Lung (tissue), 12 donors: Measurements from ENCODE around the gene DNAJC6. TPM values are rescaled to one million over a fixed set of nuclear protein-coding genes. Genes with fewer than 3 reads are reported as not detected.

Experiments used
- ATAC-seq: fragments of 200-7000 bp; cut with Tn5 transposase; one replicate; pipeline ENCODE4 v1.9.1; 2020; ENCODE audit warnings: moderate number of reproducible peaks; ENCODE audit not compliant: insufficient read depth, low FRiP score
- DNase-seq, 3 donors: peaks; one replicate each; pipeline ENCODE4 v3.0.0-alpha.2; 2013 to 2017
- H3K27ac ChIP-seq, 2 donors: one replicate each; pipeline ENCODE4 v1.5.1; 2013; ENCODE audit warnings: mild to moderate bottlenecking in 2 of 2, moderate library complexity in 2 of 2, control low read depth in 1 of 2, inconsistent platforms in 1 of 2, low read depth in 1 of 2, low read length in 1 of 2
- H3K27me3 ChIP-seq, 3 donors: one replicate each; pipeline ENCODE4 v1.5.1; 2013; ENCODE audit warnings: low read length in 2 of 3; ENCODE audit not compliant: control insufficient read depth in 3 of 3, insufficient read depth in 3 of 3
- H3K36me3 ChIP-seq, 4 donors: one replicate each; pipeline ENCODE4 v1.5.1; 2013; ENCODE audit warnings: low read length in 4 of 4, mild to moderate bottlenecking in 1 of 4, moderate library complexity in 1 of 4; ENCODE audit not compliant: control insufficient read depth in 4 of 4, insufficient read depth in 4 of 4
- H3K4me1 ChIP-seq, 5 donors: one replicate each; pipeline ENCODE4 v1.5.1; 2013; ENCODE audit warnings: low read length in 5 of 5, mild to moderate bottlenecking in 2 of 5, moderate library complexity in 1 of 5; ENCODE audit not compliant: control insufficient read depth in 5 of 5, insufficient read depth in 5 of 5
- H3K4me3 ChIP-seq: one replicate; pipeline ENCODE4 v1.5.1; 2013; ENCODE audit warnings: mild to moderate bottlenecking, control low read depth, moderate library complexity
- H3K9ac ChIP-seq, 2 donors: one replicate each; pipeline ENCODE4 v1.5.1; 2013; ENCODE audit warnings: low read length in 2 of 2, control low read depth in 1 of 2; ENCODE audit not compliant: insufficient read depth in 1 of 2
- H3K9me3 ChIP-seq, 4 donors: one replicate each; pipeline ENCODE4 v1.5.1; 2013; ENCODE audit warnings: low read length in 3 of 4, mild to moderate bottlenecking in 1 of 4, moderate library complexity in 1 of 4; ENCODE audit not compliant: control insufficient read depth in 4 of 4, insufficient read depth in 3 of 4
- WGBS, 2 donors: extraction: QIAGEN DNeasy Blood & Tissue Kit; methylation state at CpG; one replicate each; pipeline ENCODE4 v1.1.7; 2013; 5-methylcytosine and 5-hydroxymethylcytosine counted together
- polyA plus RNA-seq, 2 donors: library from polyadenylated mRNA; stranded (reverse); fragments of 200-250 nt; gene quantifications; one replicate each; pipeline ENCODE4 v1.2.1, GENCODE V29; 2013
- total RNA-seq, 2 donors: library from RNA; depleted of rRNA in 1 of 2; stranded (reverse); fragments of >200 nt in 1 of 2; gene quantifications; one replicate each; pipeline ENCODE4 v1.2.1, GENCODE V29; 2014 to 2021
- TF ChIP-seq, protein P1 (sequence below): IDR thresholded peaks from 2 replicates; pipeline ENCODE4 v1.5.1; 2012; ENCODE audit warnings: mild to moderate bottlenecking; ENCODE audit errors: control extremely low read depth, extremely low read depth
- donor health status: control.
- donor health status: control.
- donor health status: Bipolar disorder and iron deficiency.
- donor health status: healthy.
- donor health status: DM: yes; HTN: yes; CAD: no.

DNAJC6 gene
- total and polyA plus RNA-seq, 4 donors, result 0.96 to 5.0 (median 3.0) TPM

DNA sequence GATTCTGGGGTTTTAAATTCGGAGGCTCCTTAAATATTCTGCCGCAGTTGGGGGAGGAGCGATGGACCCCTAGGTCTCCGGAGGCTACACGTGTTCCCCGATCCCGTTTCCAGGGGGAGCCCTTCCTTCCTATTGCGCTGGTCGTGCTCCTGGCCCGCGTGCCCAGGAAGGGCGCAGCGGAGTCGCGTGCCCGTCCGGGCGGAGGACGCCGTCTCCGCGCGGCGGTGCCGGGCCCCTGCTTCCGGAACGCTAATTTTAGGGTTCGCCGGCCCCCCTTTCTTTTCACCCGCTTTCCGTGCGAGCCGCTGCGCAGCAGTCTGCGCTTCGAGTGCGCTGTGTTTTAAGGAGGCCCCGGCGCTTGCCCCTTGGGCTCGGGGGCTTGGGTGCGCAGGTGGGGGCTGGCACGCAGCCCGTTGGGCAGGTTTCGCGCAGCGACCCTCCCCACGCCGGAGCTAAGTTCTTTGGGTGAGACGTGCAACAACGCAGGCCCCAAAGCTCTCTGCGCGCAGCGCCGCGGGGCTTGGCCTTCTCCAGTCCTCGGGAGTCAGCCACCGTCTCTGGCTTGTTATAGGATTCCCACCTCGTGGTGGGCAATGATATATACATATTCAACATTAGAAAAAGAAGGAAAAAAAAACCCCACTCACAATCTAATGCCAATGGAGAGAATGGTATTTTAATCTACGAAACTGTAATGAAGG, 43.5 kb upstream of the DNAJC6 start:
- Histone ChIP-seq H3K4me3 (peak overlapping the region; percentile 50), H3K27me3 (peaks cover 0 to 25% (median 17%) of the 10 kb centered on the region in 3 donors), H3K9me3 (no peaks in the 10 kb centered on the region), H3K36me3 (no peaks in the 10 kb centered on the region), H3K4me1 (peaks cover 0 to 10% (median 0%) of the 10 kb centered on the region in 5 donors), H3K9ac (peak overlapping the region in 1 of 2 donors; percentile 1), H3K27ac (peak overlapping the region in 1 of 2 donors; percentile 48)
- ATAC-seq (peak; percentile 38), DNase-seq (peak; percentile 66 to 76 (median 67))
- TF ChIP-seq, protein P1, sequence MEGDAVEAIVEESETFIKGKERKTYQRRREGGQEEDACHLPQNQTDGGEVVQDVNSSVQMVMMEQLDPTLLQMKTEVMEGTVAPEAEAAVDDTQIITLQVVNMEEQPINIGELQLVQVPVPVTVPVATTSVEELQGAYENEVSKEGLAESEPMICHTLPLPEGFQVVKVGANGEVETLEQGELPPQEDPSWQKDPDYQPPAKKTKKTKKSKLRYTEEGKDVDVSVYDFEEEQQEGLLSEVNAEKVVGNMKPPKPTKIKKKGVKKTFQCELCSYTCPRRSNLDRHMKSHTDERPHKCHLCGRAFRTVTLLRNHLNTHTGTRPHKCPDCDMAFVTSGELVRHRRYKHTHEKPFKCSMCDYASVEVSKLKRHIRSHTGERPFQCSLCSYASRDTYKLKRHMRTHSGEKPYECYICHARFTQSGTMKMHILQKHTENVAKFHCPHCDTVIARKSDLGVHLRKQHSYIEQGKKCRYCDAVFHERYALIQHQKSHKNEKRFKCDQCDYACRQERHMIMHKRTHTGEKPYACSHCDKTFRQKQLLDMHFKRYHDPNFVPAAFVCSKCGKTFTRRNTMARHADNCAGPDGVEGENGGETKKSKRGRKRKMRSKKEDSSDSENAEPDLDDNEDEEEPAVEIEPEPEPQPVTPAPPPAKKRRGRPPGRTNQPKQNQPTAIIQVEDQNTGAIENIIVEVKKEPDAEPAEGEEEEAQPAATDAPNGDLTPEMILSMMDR, result no peak
- whole genome bisulfite sequencing, 2 donors, result 2 to 5% methylated on average over 59 of the region's 59 CpGs

DNA sequence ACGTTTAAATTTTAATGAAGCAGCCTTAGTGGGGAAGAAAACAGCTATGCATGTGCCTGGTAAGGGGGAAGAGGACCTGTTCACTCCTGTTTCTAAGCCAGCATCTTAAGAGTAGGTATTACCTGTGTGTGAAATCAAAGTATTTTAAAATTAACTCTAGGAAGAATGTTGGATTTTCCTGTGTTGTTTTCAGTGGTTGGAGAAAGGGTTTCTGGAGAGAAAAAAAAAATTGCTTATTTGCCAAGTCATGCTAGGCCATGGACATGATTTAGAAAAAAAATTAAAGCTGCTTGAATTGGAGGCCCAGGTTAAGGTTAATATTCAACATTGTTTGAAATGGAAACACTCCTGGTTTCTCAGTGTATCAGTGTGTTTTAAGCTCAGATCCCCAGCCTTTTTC, 42.9 kb upstream of the DNAJC6 start:
- no peak overlapping the region for H3K27ac ChIP-seq
- ATAC-seq (no peak), DNase-seq (no peak)
- H3K36me3 ChIP-seq, result no peaks in the 10 kb centered on the region
- H3K4me1 ChIP-seq, result peaks cover 0 to 10% (median 0%) of the 10 kb centered on the region in 5 donors
- H3K27me3 ChIP-seq, result peaks cover 0 to 25% (median 17%) of the 10 kb centered on the region in 3 donors
- H3K9me3 ChIP-seq, result no peaks in the 10 kb centered on the region
- H3K4me3 ChIP-seq, result no peak overlapping the region
- WGBS, 2 donors, result 13 to 28% methylated on average over 1 of the region's 1 CpG
- no peak overlapping the region for H3K9ac ChIP-seq
- TF ChIP-seq, protein P1, result no peak

DNA sequence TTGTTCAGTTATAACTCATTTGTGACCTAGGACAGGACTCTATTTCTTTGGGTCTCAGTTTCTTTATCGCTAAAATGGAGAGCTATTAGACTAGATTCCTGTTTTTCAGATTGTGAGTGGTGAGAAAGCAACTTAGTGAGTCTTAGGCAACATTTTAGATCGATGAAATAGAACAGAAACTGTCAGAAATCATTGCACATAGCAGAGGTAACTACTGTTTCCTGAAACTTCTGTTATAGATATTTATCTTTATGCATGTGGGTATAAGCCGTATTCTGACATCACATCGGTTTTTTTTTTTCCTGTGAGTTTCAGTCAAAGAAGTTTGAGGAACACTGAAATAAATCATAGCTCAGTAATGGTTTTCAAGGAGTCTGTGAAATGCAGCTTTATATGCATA, 42.1 kb upstream of the DNAJC6 start:
- 58 to 80% methylated on average over 4 of the region's 4 CpGs for WGBS, 2 donors
- TF ChIP-seq, protein P1, result no peak
- DNase-seq (no peak), ATAC-seq (no peak)
- H3K27ac ChIP-seq, result no peak overlapping the region
- H3K9ac ChIP-seq, result no peak overlapping the region
- no peak overlapping the region for H3K4me3 ChIP-seq
- no peaks in the 10 kb centered on the region for H3K9me3 ChIP-seq
- peaks cover 0 to 10% (median 0%) of the 10 kb centered on the region in 5 donors for H3K4me1 ChIP-seq
- H3K27me3 ChIP-seq, result peaks cover 0 to 25% (median 17%) of the 10 kb centered on the region in 3 donors
- H3K36me3 ChIP-seq, result no peaks in the 10 kb centered on the region
